HG02763 (cell line): Measurements from ENCODE around the gene PLPP6.

Experiments
- ATAC-seq: cut with Tn5 transposase; IDR thresholded peaks from one replicate; pipeline ENCODE4 v1.9.1; 2021; ENCODE audit warnings: mild to moderate bottlenecking, moderate library complexity; ENCODE audit not compliant: unreplicated experiment

Gene PLPP6

GRCh38 chr9:4661611-4662010, 483 bp upstream of the PLPP6 start:
- no peak for ATAC-seq

GRCh38 chr9:4662989-4663792, 1.1 kb downstream of the PLPP6 start:
- ATAC-seq, result no peak

GRCh38 chr9:4663956-4664355, 1.9 kb downstream of the PLPP6 start:
- no peak for ATAC-seq

- no peak for ATAC-seq
Measured at GRCh38 chr9:4665357-4665756, 3.3 kb downstream of the PLPP6 start.

GRCh38 chr9:4666042-4666699, 4.1 kb downstream of the PLPP6 start, which contains the start of gene SPATA6L:
TSS of gene SPATA6L (minus strand) at chr9:4666480. CDS start at chr9:4666250, 230 bp downstream.
- ATAC-seq, result no peak

- ATAC-seq, result no peak
Measured at GRCh38 chr9:4667681-4668080, 5.6 kb downstream of the PLPP6 start.

GRCh38 chr9:4668604-4669003, 6.5 kb downstream of the PLPP6 start:
- ATAC-seq, result no peak

- ATAC-seq, result no peak
Measured at GRCh38 chr9:4669890-4670289, 7.8 kb downstream of the PLPP6 start.

GRCh38 chr9:4670591-4670990, 8.5 kb downstream of the PLPP6 start:
- no peak for ATAC-seq

- ATAC-seq, result no peak
Measured at GRCh38 chr9:4671737-4672136, 9.6 kb downstream of the PLPP6 start.

- no peak for ATAC-seq
Measured at GRCh38 chr9:4674783-4675182, 12.7 kb downstream of the PLPP6 start.

- ATAC-seq, result no peak
Measured at GRCh38 chr9:4677392-4677791, 15.3 kb downstream of the PLPP6 start.

- peak; percentile 2 for ATAC-seq
Measured at GRCh38 chr9:4678679-4679267, 16.7 kb downstream of the PLPP6 start.

GRCh38 chr9:4679268-4680172, 17.4 kb downstream of the PLPP6 start, which contains the start of gene CDC37L1:
TSS of gene CDC37L1 (plus strand) at chr9:4679569. CDS start at chr9:4679768, 199 bp downstream.
- peak; percentile 98 for ATAC-seq

- ATAC-seq, result no peak
Measured at GRCh38 chr9:4680173-4680525, 18.1 kb downstream of the PLPP6 start.

GRCh38 chr9:4680750-4681149, 18.7 kb downstream of the PLPP6 start:
- no peak for ATAC-seq

- ATAC-seq, result no peak
Measured at GRCh38 chr9:4684820-4685219, 22.7 kb downstream of the PLPP6 start.

GRCh38 chr9:4686112-4686511, 24.0 kb downstream of the PLPP6 start:
- ATAC-seq, result no peak

GRCh38 chr9:4686584-4686983, 24.5 kb downstream of the PLPP6 start:
- ATAC-seq, result no peak

GRCh38 chr9:4689021-4689420, 26.9 kb downstream of the PLPP6 start:
- ATAC-seq, result no peak

- peak; percentile 65 for ATAC-seq
Measured at GRCh38 chr9:4689687-4690104, 27.6 kb downstream of the PLPP6 start.
